Iris pigment epithelial cell (primary cell): ENCODE measurements around the gene APOC3.
"Not testable (repeated sequence)": the region's sequence is repeated elsewhere in the genome, so short reads cannot be mapped to it uniquely, and the experiment has no call there.

Experiments used
- DNase-seq: peaks from one replicate; pipeline ENCODE4 v3.0.0-alpha.2; 2011; ENCODE audit warnings: low read depth

Gene APOC3

GRCh38 chr11:116831790-116832349 lies 2.2 kb downstream of the APOC3 start:
- no peak for DNase-seq

GRCh38 chr11:116832350-116833290 lies 2.9 kb downstream of the APOC3 start:
- DNase-seq = no peak

- no peak for DNase-seq
Observed at GRCh38 chr11:116833491-116833815, 3.7 kb downstream of the APOC3 start.

GRCh38 chr11:116833816-116834534 lies 4.3 kb downstream of the APOC3 start:
- no peak for DNase-seq

GRCh38 chr11:116834535-116835041 lies 4.9 kb downstream of the APOC3 start:
- DNase-seq = not testable (repeated sequence)

GRCh38 chr11:116835042-116835772 lies 5.5 kb downstream of the APOC3 start:
- DNase-seq = no peak

GRCh38 chr11:116835791-116836631 lies 6.3 kb downstream of the APOC3 start:
- DNase-seq = peak; percentile 96

- no peak for DNase-seq
Observed at GRCh38 chr11:116836632-116836991, 6.9 kb downstream of the APOC3 start.

- DNase-seq = no peak
Observed at GRCh38 chr11:116837231-116838091, 7.8 kb downstream of the APOC3 start, which contains the start of gene APOA1. TSS of gene APOA1 (minus strand) at chr11:116837622. CDS start at chr11:116837387, 235 bp downstream.

GRCh38 chr11:116838321-116839084 lies 8.8 kb downstream of the APOC3 start:
- DNase-seq = no peak

GRCh38 chr11:116840224-116840745 lies 10.6 kb downstream of the APOC3 start:
- DNase-seq = peak; percentile 31

- DNase-seq = no peak
Observed at GRCh38 chr11:116840746-116841296, 11.1 kb downstream of the APOC3 start.

GRCh38 chr11:116842117-116842516 lies 12.4 kb downstream of the APOC3 start:
- DNase-seq = no peak

- DNase-seq = no peak
Observed at GRCh38 chr11:116842909-116843308, 13.2 kb downstream of the APOC3 start.

- no peak for DNase-seq
Observed at GRCh38 chr11:116843661-116844060, 14.0 kb downstream of the APOC3 start.

- DNase-seq = no peak
Observed at GRCh38 chr11:116844722-116845121, 15.0 kb downstream of the APOC3 start.

- DNase-seq = no peak
Observed at GRCh38 chr11:116847612-116848011, 17.9 kb downstream of the APOC3 start.

GRCh38 chr11:116849060-116849459 lies 19.4 kb downstream of the APOC3 start:
- no peak for DNase-seq

- no peak for DNase-seq
Observed at GRCh38 chr11:116849486-116849885, 19.8 kb downstream of the APOC3 start.
